Stomach (tissue), 9 donors: ENCODE measurements around the gene FOXJ3. TPM values are rescaled to one million over a fixed set of nuclear protein-coding genes. Genes with fewer than 3 reads are reported as not detected.

ENCODE experiments used
- DNase-seq, 2 donors: peaks; one replicate each; pipeline versions ENCODE4 v3.0.0 to v3.0.0-alpha.2; 2013 to 2019
- H3K27ac ChIP-seq, 5 donors: fragments of 200-600 bp in 4 of 5; sonication (generic) in 4 of 5; one replicate each; pipeline ENCODE4 v1.5.1; 2013 to 2019; ENCODE audit warnings: mild to moderate bottlenecking in 1 of 5, moderate library complexity in 1 of 5
- H3K27me3 ChIP-seq, 3 donors: fragments of 200-600 bp; sonication (generic); one replicate each; pipeline ENCODE4 v1.5.1; 2017 to 2019; ENCODE audit warnings: mixed run types in 1 of 3
- H3K36me3 ChIP-seq, 4 donors: fragments of 200-600 bp; sonication (generic); 1 replicate in 3 of 4; 2 replicates in 1 of 4; pipeline ENCODE4 v1.5.1; 2016 to 2019
- H3K4me1 ChIP-seq, 4 donors: fragments of 200-600 bp; sonication (generic); one replicate each; pipeline ENCODE4 v1.5.1; 2016 to 2019
- H3K4me3 ChIP-seq, 4 donors: fragments of 200-600 bp; sonication (generic) in 3 of 4; one replicate each; pipeline ENCODE4 v1.5.1; 2016 to 2019; ENCODE audit warnings: mild to moderate bottlenecking in 1 of 4
- H3K9me3 ChIP-seq, 4 donors: fragments of 200-600 bp; sonication (generic); one replicate each; pipeline ENCODE4 v1.5.1; 2016 to 2019
- EP300 ChIP-seq: sonication (generic); formaldehyde crosslinking; IDR thresholded peaks from one replicate; pipeline ENCODE4 v1.6.1; 2017; ENCODE audit warnings: antibody characterized with exemption
- POLR2A ChIP-seq, 4 donors: fragments of 450-650 bp; IDR thresholded peaks; one replicate each; pipeline ENCODE4 v1.6.1; 2016; ENCODE audit warnings: antibody characterized with exemption in 4 of 4, control low read depth in 2 of 4, mild to moderate bottlenecking in 1 of 4, moderate library complexity in 1 of 4
- POLR2AphosphoS5 ChIP-seq, 3 donors: sonication (generic); formaldehyde crosslinking; IDR thresholded peaks; one replicate each; pipeline ENCODE4 v1.6.1; 2016; ENCODE audit warnings: antibody characterized with exemption in 3 of 3
- WGBS, 5 donors: extraction: QIAGEN DNeasy Blood & Tissue Kit in 3 of 5; methylation state at CpG; one replicate each; pipeline versions ENCODE4 v1.1.5 to v1.1.7; 2013 to 2018; 5-methylcytosine and 5-hydroxymethylcytosine counted together
- intact Hi-C: fragments of 100-400 bp; cut with DNase I; formaldehyde crosslinking; loops from one replicate; pipeline ENCODE4 v1.15.1; 2023; ENCODE audit warnings: low total_unique reads
- polyA plus RNA-seq, 3 donors: library from polyadenylated mRNA; stranded (reverse); fragments of 200-250 nt; gene quantifications; one replicate each; pipeline ENCODE4 v1.2.3, GENCODE V29; 2013
- total RNA-seq, 5 donors: library from RNA; depleted of rRNA; stranded (reverse); fragments of >200 nt; gene quantifications; one replicate each; pipeline versions ENCODE4 v1.1.0 to v1.2.3, GENCODE V29; 2014 to 2016
- TF ChIP-seq, protein P1 (sequence below), 7 experiments: fragments of 450-650 bp in 4 of 7; fragments of 200-600 bp in 3 of 7; sonication (generic) in 3 of 7; IDR thresholded peaks; one replicate each; pipeline ENCODE4 v1.5.1; 2016 to 2019; ENCODE audit warnings: antibody characterized with exemption in 7 of 7, control low read depth in 2 of 7, mild to moderate bottlenecking in 1 of 7
- donor health status: healthy with polysubstance abuse.
- donor health status: Bipolar disorder and iron deficiency.
- donor health status: healthy.

FOXJ3 gene
- total and polyA plus RNA-seq, 8 donors = 8.3 to 57.3 (median 12.3) TPM

DNA sequence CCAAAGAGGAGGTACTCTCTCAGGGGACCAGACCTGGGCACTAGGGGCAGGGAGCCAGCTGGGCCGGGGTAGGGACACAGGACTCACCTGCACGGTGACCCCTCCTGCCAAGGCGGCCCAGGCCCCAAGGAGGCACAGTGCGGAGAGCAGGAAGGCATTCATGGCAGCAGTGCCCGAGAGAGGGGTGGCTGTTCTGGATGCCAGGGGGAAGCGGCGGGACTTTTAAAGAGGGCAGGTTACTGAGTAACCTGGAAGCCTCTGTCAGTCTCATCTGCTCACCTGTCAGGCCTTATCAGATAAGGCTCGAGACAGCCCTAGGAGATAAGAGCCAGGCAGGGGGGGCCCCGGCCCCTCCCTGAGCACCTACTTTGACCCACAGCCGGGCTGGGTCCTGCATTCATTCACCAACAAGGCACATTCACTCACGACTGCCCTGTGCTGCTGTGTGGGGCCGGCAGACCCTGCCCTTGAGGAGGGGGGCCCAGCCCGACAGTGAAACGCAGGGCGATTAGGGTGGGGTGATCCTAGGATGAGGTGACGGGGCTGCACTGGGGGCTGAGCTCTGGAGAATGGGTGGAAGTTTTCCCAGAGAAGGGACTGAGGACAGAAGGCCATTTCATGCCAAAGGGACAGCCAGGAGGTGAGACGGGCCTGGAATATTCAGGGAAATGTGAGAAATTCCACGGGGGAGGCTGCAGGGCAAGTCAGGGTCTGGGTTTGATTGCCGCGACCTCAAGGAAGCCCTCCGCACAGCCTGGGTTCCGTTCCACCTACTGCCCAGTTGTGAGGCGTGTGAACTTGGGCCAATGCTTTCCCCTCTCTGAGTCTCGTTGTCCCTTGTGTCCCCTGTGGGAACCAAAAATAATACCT, 170.2 kb downstream of the FOXJ3 start, which contains the start of gene GUCA2A:
Gene GUCA2A, minus strand, starts transcription at position 195 of the 870 bp plus-strand sequence. Its CDS starts 33 bp downstream, at position 162.
- H3K4me3 ChIP-seq = no peak within 1 kb of the TSS
- H3K27me3 ChIP-seq = peaks cover 0 to 14% (median 0%) of the 10 kb centered on the region in 3 donors
- no peaks in the 10 kb centered on the region for H3K36me3 ChIP-seq
- intact Hi-C loops = no loop called here
- no peak for DNase-seq
- peak within 1 kb of the TSS in 1 of 5 donors; percentile 30 for H3K27ac ChIP-seq
- 72 to 83% (median 79%) methylated on average over 21 to 24 of the region's 24 CpGs for WGBS, 5 donors
- peaks cover 0 to 15% (median 12%) of the 10 kb centered on the region in 4 donors for H3K9me3 ChIP-seq
- peaks cover 7 to 18% (median 9%) of the 10 kb centered on the region in 4 donors for H3K4me1 ChIP-seq
- TF ChIP-seq POLR2A (IDR thresholded peaks at IDR 0.05) (no peak), POLR2AphosphoS5 (IDR thresholded peaks at IDR 0.05) (no peak), EP300 (no peak)
- TF ChIP-seq, protein P1, sequence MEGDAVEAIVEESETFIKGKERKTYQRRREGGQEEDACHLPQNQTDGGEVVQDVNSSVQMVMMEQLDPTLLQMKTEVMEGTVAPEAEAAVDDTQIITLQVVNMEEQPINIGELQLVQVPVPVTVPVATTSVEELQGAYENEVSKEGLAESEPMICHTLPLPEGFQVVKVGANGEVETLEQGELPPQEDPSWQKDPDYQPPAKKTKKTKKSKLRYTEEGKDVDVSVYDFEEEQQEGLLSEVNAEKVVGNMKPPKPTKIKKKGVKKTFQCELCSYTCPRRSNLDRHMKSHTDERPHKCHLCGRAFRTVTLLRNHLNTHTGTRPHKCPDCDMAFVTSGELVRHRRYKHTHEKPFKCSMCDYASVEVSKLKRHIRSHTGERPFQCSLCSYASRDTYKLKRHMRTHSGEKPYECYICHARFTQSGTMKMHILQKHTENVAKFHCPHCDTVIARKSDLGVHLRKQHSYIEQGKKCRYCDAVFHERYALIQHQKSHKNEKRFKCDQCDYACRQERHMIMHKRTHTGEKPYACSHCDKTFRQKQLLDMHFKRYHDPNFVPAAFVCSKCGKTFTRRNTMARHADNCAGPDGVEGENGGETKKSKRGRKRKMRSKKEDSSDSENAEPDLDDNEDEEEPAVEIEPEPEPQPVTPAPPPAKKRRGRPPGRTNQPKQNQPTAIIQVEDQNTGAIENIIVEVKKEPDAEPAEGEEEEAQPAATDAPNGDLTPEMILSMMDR (IDR thresholded peaks at IDR 0.05) = no peak

DNA sequence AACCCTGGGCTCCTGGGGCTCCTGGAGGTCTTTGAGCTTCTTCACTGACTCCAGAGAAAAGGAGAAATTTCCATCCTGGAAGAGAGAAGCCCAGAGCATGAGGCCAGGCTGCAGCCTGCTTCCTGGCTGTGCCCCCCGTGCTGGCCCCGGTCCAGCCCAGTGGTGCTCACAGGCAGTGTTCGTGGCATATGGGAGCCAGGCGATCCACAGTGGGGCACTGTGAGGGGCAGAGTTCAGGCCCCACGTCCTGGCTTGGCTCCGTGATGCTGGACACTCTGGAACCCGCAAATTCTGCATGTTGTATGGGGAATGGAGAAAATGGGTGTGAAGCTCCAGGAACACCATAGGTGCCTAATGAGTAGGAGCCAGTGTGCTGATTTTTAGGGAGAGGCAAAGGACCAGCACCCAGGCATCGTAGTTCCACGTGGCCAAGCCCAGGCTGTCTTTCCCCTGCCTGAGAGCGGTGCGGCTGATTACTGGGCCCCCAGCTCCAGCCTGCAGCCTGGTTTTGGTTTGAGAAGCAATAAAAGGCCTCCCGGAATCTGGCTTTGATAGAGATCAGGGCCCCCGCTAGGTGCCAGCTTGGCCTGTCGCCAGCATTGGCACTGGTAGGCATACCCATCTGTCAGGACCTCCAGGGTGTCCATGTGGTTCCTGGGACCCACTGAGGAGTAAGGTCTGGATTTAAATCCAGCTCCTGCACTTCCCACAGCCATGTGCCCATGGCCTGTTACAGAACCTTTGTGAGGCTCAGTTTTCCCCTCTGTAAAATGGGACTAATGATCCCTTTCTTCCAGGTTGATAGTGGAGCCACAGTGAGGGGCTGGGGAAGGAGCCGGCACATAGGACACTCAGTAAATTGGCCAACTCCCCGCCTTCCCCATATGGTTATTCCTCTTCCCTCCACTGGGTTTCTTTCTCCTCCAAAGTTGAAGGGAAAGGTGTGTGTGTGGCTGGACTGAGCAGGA, 171.2 kb downstream of the FOXJ3 start:
- TF ChIP-seq POLR2A (IDR thresholded peaks at IDR 0.05) = no peak
- TF ChIP-seq, protein P1 (IDR thresholded peaks at IDR 0.05) = no peak
- no peak for TF ChIP-seq POLR2AphosphoS5 (IDR thresholded peaks at IDR 0.05)
- no peak for TF ChIP-seq EP300
- no peak for DNase-seq
- Histone ChIP-seq H3K27ac (no peak overlapping the region), H3K9me3 (peaks cover 0 to 15% (median 12%) of the 10 kb centered on the region in 4 donors), H3K36me3 (no peaks in the 10 kb centered on the region), H3K27me3 (peaks cover 0 to 14% (median 0%) of the 10 kb centered on the region in 3 donors), H3K4me3 (no peak overlapping the region), H3K4me1 (peaks cover 7 to 18% (median 9%) of the 10 kb centered on the region in 4 donors)
- intact Hi-C loops = no loop called here
- 84 to 86% (median 85%) methylated on average over 14 to 16 of the region's 16 CpGs for WGBS, 5 donors

DNA sequence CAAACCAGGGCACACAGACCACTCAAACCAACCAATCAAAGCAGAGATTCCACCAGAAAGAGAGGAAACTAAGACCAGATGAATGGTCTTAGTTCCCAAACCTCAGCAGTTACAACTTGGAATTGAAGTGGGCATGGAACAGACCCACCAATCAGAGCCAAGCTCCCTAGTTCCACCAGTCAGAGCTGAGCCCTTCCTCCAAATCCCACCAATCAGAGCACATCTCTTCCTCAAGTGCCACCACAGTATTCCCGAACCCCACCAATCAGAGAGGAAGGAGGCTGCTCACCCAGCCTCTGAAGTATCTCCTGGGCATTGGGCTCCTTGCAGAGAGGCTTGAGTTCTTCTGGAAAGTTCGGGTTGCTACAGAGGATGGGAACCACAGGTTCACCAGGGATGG, 171.9 kb downstream of the FOXJ3 start:
- Histone ChIP-seq H3K9me3 (peaks cover 0 to 15% (median 12%) of the 10 kb centered on the region in 4 donors), H3K4me3 (no peak overlapping the region), H3K27ac (no peak overlapping the region), H3K36me3 (no peaks in the 10 kb centered on the region), H3K27me3 (peaks cover 0 to 14% (median 0%) of the 10 kb centered on the region in 3 donors), H3K4me1 (peaks cover 7 to 18% (median 9%) of the 10 kb centered on the region in 4 donors)
- TF ChIP-seq POLR2AphosphoS5 (IDR thresholded peaks at IDR 0.05) = no peak
- no peak for TF ChIP-seq POLR2A (IDR thresholded peaks at IDR 0.05)
- TF ChIP-seq EP300 = no peak
- TF ChIP-seq, protein P1 (IDR thresholded peaks at IDR 0.05) = no peak
- intact Hi-C loops = no loop called here
- no peak for DNase-seq
- WGBS, 5 donors = 76 to 100% (median 86%) methylated on average over 2 of the region's 2 CpGs

DNA sequence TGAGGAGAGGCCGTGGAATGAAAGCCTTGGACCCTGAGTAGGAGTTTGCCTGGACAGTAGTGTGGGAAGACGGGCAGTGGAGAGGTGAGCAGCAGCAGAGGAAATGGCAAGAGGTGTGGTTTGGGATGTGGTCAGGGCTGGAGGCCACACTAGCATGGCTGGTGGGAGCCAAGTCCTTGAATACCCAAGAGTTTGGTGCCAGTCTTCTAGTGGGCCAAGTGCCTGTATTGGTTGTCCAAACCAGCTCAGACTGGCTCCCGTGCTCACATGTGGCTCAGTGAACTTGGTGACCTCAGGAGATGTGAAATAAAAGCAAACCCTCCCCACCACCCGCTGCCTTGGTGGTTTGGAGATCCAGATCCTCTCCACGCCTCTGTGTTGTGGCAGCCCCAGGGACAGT, 172.9 kb downstream of the FOXJ3 start:
- Histone ChIP-seq H3K27ac (no peak overlapping the region), H3K9me3 (peaks cover 0 to 15% (median 12%) of the 10 kb centered on the region in 4 donors), H3K27me3 (peaks cover 0 to 14% (median 0%) of the 10 kb centered on the region in 3 donors), H3K36me3 (no peaks in the 10 kb centered on the region), H3K4me3 (no peak overlapping the region), H3K4me1 (peaks cover 7 to 18% (median 9%) of the 10 kb centered on the region in 4 donors)
- WGBS, 5 donors = 77 to 90% (median 85%) methylated on average over 5 of the region's 5 CpGs
- TF ChIP-seq POLR2A (IDR thresholded peaks at IDR 0.05) = no peak
- intact Hi-C loops = no loop called here
- no peak for DNase-seq
